Kidney (tissue), 14 donors: ENCODE data around the gene RNGTT. TPM values are rescaled to one million over a fixed set of nuclear protein-coding genes. Genes with fewer than 3 reads are reported as not detected.

ENCODE experiments used
- DNase-seq, 5 donors: peaks; one replicate each; pipeline ENCODE4 v3.0.0-alpha.2; 2013 to 2020
- FAIRE-seq: peaks from 2 replicates; lab custom pipeline; 2012; peaks lifted over from hg19 to GRCh38; lab: Jason Lieb, UNC
- H3K27ac ChIP-seq, 2 donors: one replicate each; pipeline ENCODE4 v1.7.0; 2013; ENCODE audit warnings: low read depth in 2 of 2, low read length in 2 of 2, inconsistent platforms in 1 of 2
- H3K27me3 ChIP-seq: one replicate; pipeline ENCODE4 v1.7.1; 2013; ENCODE audit warnings: low read length, inconsistent platforms; ENCODE audit not compliant: control insufficient read depth, insufficient read depth
- H3K36me3 ChIP-seq, 3 donors: one replicate each; pipeline versions ENCODE4 v1.7.0 to v1.7.1; 2013; ENCODE audit warnings: low read length in 3 of 3, control low read depth in 1 of 3, inconsistent platforms in 1 of 3; ENCODE audit not compliant: insufficient read depth in 3 of 3, control insufficient read depth in 2 of 3
- H3K4me1 ChIP-seq, 3 donors: one replicate each; pipeline versions ENCODE4 v1.7.0 to v1.7.1; 2013; ENCODE audit warnings: low read length in 3 of 3, inconsistent platforms in 1 of 3, low read depth in 1 of 3; ENCODE audit not compliant: control insufficient read depth in 2 of 3, insufficient read depth in 2 of 3
- H3K4me3 ChIP-seq, 3 donors: one replicate each; pipeline versions ENCODE4 v1.7.0 to v1.8.1; 2013; ENCODE audit warnings: low read length in 3 of 3, control low read depth in 1 of 3, inconsistent platforms in 1 of 3
- H3K9ac ChIP-seq, 3 donors: one replicate each; pipeline versions ENCODE4 v1.7.0 to v1.7.1; 2013; ENCODE audit warnings: low read length in 3 of 3, control low read depth in 1 of 3, inconsistent platforms in 1 of 3
- H3K9me3 ChIP-seq, 3 donors: one replicate each; pipeline versions ENCODE4 v1.7.0 to v1.7.1; 2013; ENCODE audit warnings: low read length in 3 of 3, control low read depth in 1 of 3, inconsistent platforms in 1 of 3; ENCODE audit not compliant: control insufficient read depth in 2 of 3, insufficient read depth in 1 of 3
- intact Hi-C: fragments of 100-400 bp; cut with DNase I; formaldehyde crosslinking; loops from one replicate; pipeline ENCODE4 v1.11.1; 2022
- polyA plus RNA-seq: library from polyadenylated mRNA; stranded (reverse); fragments of 350-450 nt; fragmentation: Illumina TruSeq; extraction: RNeasy Lipid Tissue Mini Kit (QIAGEN cat#74804); gene quantifications from one replicate; pipeline ENCODE4 v1.2.3, GENCODE V29; 2014; ENCODE audit warnings: low read depth, low replicate concordance; ENCODE audit not compliant: insufficient read depth
- total RNA-seq: library from RNA; stranded (reverse); fragmentation: NEBNext Ultra II Directional; extraction: Animal tissue kit (Norgen Biotek cat#: 25700); gene quantifications from one replicate; pipeline ENCODE4 v1.2.1, GENCODE V29; 2021
- TF ChIP-seq, protein P1 (sequence below): IDR thresholded peaks from 3 replicates; pipeline ENCODE4 v1.5.1; 2012; ENCODE audit warnings: mild to moderate bottlenecking, moderate library complexity, borderline replicate concordance; ENCODE audit not compliant: insufficient read depth; ENCODE audit errors: extremely low read depth
- donor health status: control.
- donor health status: control.
- donor health status: control.
- donor health status: control.
- donor health status: control.
- donor health status: DM: yes; HTN: yes; CAD: no.
- donor health status: Normal renal cell carcinoma (clear cell type).

RNGTT gene
- total and polyA plus RNA-seq, 2 donors from 2014 or later = 5.4 to 13.8 TPM

DNA sequence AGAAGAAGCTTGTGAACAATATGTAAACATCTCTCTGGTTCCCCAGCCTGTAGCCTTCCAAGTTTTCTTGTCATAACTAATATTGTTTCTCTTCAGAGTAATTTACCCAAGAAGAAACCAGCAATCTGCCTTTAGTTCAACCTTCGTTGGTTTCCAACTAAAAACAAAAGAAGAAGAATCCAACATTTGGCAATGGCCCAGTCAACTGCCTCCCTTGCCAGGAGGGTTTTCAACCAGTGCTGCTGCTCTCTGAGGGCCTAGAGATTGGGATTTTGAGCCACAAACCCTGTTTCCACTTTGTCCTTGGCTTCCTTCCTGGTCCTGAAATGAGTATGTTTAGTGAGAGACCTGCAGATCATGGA is 401.5 kb downstream of the RNGTT start:
- Histone ChIP-seq H3K9me3 (no peaks in the 10 kb centered on the region), H3K27me3 (no peaks in the 10 kb centered on the region), H3K4me3 (no peak overlapping the region), H3K27ac (no peak overlapping the region), H3K36me3 (no peaks in the 10 kb centered on the region), H3K4me1 (no peaks in the 10 kb centered on the region), H3K9ac (no peak overlapping the region)
- no peak for FAIRE-seq
- intact Hi-C loops = no loop called here
- TF ChIP-seq, protein P1, sequence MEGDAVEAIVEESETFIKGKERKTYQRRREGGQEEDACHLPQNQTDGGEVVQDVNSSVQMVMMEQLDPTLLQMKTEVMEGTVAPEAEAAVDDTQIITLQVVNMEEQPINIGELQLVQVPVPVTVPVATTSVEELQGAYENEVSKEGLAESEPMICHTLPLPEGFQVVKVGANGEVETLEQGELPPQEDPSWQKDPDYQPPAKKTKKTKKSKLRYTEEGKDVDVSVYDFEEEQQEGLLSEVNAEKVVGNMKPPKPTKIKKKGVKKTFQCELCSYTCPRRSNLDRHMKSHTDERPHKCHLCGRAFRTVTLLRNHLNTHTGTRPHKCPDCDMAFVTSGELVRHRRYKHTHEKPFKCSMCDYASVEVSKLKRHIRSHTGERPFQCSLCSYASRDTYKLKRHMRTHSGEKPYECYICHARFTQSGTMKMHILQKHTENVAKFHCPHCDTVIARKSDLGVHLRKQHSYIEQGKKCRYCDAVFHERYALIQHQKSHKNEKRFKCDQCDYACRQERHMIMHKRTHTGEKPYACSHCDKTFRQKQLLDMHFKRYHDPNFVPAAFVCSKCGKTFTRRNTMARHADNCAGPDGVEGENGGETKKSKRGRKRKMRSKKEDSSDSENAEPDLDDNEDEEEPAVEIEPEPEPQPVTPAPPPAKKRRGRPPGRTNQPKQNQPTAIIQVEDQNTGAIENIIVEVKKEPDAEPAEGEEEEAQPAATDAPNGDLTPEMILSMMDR = no peak
- no peak for DNase-seq

DNA sequence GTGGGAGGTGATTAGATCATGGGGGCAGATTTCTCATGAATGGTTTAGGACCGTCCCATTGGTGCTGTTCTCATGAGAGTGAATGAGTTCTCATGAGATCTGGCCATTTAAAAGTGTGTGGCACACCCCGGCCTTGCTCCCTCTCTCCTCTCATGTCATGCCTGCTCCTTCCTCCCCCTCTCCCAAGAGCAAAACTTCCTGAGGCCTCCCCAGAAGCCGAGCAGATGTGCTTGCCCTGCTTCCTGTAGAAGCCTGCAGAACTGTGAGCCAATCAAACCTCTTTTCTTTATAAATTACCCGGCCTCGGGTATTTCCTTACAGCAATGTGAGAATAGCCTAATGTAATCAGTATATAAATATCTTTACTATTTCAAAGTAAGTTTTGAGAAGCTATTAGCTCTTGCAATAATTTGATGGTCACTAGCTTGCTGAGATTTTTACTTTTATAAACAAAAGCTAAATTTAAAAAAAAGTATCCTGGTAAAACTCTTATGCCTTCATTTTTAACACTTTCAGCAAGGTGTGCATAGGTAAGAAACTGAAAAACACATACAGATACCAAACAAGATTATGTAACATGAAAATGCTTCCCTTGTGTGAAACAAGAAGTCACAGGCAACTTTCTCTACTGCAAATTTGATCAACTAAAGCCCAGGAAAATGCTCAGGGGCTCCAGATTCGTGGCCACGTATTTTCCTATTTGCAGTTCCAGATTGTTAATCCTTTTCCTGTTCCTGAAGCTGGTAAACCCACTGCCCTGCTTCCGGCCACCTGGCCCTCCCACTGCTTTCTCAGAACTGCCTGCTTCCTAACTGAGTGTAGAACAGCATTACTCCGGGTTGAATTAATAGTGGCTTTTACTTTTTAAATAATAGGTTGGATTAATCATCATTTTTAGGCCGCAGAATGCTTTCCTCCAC is 402.1 kb downstream of the RNGTT start:
- Histone ChIP-seq H3K9me3 (no peaks in the 10 kb centered on the region), H3K4me3 (no peak overlapping the region), H3K36me3 (no peaks in the 10 kb centered on the region), H3K4me1 (no peaks in the 10 kb centered on the region), H3K27ac (no peak overlapping the region), H3K27me3 (no peaks in the 10 kb centered on the region), H3K9ac (no peak overlapping the region)
- TF ChIP-seq, protein P1 = no peak
- intact Hi-C loops = no loop called here
- no peak for FAIRE-seq
- DNase-seq = no peak

Other genes starting within 250 kb of the RNGTT start
- gene PNRC1, start 117.1 kb upstream of the RNGTT start, total RNA-seq = 232 TPM
- 72.0 TPM for gene PNRC1, start 117.1 kb upstream of the RNGTT start, polyA plus RNA-seq
- 2.3 TPM for gene SRSF12, start 154.5 kb upstream of the RNGTT start, total RNA-seq
- gene SRSF12, start 154.5 kb upstream of the RNGTT start, polyA plus RNA-seq = 1.0 TPM
- gene PM20D2, start 182.4 kb upstream of the RNGTT start, total RNA-seq = 14.4 TPM
- 5.7 TPM for gene PM20D2, start 182.4 kb upstream of the RNGTT start, polyA plus RNA-seq